IPS-11a (cell line): ENCODE results near the gene CLEC4G.
"Not testable (repeated sequence)": the region's sequence is repeated elsewhere in the genome, so short reads cannot be mapped to it uniquely, and the experiment has no call there.

Experiments used
- H3K4me3 ChIP-seq: one replicate; pipeline ENCODE4 v1.5.1; 2013; ENCODE audit warnings: low read depth, low read length, control low read depth

CLEC4G gene, protein sequence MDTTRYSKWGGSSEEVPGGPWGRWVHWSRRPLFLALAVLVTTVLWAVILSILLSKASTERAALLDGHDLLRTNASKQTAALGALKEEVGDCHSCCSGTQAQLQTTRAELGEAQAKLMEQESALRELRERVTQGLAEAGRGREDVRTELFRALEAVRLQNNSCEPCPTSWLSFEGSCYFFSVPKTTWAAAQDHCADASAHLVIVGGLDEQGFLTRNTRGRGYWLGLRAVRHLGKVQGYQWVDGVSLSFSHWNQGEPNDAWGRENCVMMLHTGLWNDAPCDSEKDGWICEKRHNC

DNA sequence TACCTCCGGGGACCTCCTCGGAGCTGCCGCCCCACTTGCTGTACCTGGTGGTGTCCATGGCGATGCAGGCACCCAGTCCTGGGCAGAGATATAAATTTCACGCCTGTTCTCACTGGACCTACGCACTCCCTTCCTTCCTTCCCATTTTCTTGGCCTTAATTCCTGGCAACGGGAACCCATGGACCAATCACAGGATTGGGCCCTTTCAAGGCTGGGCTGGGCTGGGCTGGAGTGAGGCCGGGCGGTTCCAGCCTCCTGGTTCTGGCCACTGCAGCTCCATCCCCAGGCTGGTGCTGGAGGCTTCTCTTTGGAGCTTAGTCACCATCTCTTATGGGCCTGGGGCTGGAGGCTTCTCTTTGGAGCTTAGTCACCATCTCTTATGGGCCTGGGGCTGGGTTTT, at the start of gene CLEC4G:
CLEC4G (minus strand) TSS at position 66 of the 400 bp plus-strand sequence; CDS start at position 58, 8 bp downstream.
- no peak within 1 kb of the TSS for H3K4me3 ChIP-seq

DNA sequence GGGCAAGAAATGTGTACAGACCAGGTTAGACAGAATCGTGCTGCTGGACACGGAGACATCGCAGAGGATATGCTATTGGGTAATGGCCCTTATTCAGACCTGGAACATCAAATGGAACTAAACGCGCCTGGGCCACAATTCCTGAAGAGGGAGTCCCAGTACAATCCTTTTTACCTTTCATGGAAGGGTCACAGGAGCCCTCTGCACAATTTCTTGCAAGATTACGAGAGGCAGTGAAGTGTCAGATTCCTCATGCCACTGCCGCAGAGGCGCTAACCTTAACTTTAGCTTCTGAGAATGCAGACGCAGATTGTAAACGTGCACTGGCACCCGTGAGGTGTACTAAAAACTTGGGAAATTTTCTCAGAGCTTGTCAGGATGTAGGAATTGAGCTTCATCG, 49.2 kb upstream of the CLEC4G start:
- H3K4me3 ChIP-seq: no peak overlapping the region

DNA sequence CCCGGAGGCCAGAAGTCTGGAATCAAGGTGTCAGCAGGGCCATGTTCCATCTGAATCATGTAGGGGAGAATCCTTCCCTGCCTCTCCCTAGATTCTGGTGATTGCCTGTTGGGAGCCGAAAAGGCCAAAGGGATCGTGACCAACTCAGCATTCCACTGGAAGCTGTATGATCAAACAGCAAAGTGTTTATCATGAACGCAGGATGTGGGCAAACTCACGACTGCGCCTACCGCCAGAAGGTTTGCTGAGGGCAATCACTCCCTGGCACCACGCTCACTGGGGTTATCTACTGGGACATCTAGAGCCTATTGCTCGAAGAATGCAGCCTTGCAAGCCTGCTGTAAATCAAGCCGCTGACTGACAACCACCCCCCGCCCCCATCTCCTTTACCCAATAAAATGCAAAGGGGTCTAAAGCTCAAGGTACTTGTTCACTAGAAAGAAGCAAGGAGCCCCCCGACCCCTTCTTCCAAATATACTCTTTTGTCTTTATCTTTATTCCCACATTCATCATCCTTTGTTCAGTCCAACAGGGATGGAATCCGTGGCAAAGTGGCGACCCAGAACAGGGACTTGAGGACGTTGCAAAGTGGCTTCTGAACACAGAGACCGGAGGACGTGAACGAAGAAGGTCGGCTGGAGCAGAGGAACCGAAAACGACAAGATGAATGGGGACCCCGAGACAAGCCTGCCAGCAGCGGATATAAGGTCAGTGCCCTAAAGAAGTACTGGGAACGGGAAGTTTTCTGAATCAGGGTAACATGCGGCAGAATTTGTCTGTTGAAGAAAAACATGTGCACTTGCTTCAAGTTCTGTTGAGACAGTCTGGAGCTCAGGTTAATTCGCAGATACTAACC, 47.9 kb upstream of the CLEC4G start:
- H3K4me3 ChIP-seq: no peak overlapping the region

DNA sequence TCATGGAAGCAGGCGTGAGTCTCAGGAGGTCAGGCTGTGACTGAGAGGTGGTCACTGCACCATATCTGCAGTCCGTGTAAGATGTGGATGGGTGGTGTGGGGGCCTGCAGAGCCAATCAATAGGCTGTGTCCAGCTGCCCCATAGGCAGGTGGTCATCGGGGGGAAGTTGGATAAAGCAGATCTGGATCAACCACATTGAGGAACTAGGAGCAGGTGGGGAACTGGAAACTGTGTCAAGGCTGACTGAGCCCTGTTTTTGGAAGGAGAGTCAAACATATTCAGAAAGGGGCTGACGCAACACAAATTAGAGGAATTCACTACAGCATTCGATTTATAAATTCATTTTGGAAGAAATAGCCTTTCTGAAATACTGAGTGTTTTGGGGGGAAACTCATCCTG, 46.2 kb upstream of the CLEC4G start:
- no peak overlapping the region for H3K4me3 ChIP-seq

DNA sequence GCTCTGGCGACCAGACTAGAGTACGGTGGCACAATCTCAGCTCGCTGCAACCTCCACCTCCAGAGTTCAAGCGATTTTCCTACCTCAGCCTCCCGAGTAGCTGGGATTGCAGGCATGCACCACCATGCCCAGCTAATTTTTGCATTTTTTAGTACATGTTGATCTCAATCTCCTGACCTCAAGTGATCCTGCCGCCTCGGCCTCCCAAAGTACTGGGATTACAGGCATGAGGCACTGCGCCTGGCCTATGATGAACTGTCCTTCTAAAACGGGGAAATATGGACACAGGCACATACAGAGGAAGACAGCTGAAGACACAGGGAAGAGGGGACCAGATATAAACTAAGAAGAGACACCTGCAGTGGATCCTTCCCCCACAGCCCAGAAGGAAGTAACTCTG, 43.9 kb upstream of the CLEC4G start:
- no peak overlapping the region for H3K4me3 ChIP-seq

DNA sequence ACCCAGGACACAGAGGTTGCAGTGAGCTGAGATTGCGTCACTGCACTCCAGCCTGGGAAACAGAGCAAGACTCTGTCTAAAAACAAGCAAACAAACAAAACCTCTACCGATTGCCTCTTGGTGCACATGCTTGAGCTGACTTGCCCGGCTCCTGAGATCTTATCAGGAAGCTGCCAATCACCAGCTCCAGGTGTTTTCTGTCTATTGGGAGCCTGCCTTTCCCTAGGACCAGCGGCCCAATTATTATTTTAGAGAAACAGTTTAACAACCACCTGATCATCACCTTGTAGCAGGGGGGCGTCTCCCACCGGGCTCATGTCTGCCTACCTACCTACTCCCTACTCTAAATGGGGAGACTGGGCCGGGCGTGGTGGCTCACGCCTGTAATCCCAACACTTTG, 41.9 kb upstream of the CLEC4G start:
- H3K4me3 ChIP-seq: no peak overlapping the region

DNA sequence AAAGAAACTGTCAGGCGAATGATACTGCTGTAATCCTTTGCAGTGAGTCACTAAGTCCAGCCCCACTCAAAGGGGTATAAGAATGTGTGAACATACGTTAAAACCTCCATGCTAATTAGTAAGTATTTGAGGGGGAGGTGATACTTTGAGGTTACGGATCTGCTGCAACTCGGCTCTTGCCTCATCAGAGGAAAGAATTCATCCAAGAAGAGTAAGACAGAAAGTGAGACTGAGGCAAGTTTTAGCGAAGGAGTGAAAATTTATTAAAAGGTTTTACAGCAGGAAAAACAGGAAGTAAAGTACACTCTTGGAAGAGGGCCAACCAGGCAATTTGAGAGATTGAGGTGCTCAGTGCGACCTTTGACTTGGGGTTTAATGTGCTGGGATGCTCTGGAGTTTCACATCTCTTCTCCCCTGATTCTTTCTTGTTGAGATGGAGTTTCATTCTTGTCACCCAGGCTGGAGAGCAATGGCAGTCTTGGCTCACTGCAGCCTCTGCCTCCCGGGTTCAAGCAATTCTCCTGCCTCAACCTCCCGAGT, 40.9 kb upstream of the CLEC4G start:
- no peak overlapping the region for H3K4me3 ChIP-seq

DNA sequence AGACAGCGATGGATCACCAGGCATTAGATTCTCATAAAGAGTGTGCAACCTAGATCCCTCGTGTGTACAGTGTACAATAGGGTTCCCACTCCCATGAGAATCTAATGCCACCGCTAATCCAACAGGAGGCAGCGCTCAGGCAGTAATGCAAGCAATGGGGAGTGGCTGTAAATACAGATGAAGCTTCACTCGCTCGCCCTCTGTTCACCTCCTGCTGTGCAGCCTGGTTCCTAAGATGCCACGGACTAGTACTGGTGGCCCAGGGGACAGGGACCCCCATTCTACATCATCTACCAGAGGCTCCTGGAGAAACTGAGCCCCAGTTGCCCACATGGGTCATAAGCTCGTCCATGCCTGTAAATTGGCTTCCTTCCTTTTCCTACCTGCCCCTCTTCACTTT, 39.2 kb upstream of the CLEC4G start:
- H3K4me3 ChIP-seq: no peak overlapping the region

DNA sequence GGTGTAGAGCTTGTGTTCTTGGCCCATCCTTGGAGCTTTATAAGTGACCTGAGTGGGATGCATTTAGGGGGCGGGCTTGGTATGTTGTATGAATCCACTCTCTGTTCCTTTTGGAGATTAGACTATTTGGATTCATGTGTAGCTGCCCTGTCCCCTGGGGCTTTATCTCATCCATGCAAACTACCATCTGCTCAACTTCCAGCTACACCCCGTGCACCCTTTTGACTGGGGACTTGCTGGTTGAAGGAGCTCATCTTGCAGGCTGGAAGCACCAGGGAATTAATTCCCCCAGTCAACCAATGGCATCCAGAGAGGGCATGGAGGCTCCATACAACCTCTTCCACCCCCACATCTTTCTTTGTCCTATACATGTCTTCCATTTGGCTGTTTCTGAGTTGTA, 37.3 kb upstream of the CLEC4G start:
- H3K4me3 ChIP-seq: no peak overlapping the region

DNA sequence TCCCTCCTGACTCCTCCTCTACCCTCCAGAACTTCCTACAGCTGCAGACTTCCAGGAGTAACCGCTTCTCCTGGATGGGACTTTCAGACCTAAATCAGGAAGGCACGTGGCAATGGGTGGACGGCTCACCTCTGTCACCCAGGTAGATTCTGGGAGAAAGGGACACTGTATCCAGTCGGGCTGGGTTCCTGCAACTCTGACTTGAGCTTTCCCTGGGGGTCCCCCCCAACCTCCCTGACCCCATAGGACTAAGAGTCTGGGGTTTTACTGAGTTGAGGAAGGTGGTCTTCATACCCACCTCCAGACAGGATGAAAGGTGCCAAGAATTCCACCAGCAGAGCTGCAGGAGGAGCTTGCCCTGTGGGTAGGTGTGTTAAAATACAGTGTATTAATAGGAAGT, 35.6 kb upstream of the CLEC4G start:
- no peak overlapping the region for H3K4me3 ChIP-seq

DNA sequence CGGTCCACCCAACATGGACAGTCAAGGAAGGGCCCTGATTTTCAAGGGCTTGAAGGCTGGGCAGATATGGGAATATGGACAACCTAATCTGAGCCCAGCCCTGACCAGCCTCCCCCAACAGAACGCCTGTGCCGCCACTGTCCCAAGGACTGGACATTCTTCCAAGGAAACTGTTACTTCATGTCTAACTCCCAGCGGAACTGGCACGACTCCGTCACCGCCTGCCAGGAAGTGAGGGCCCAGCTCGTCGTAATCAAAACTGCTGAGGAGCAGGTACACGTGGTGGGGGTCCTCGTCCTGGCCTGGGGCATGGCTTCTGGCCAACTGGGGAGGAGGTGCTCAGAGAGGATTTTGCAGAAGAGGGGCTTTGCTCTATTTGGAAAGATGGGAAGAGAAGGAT, 34.6 kb upstream of the CLEC4G start:
- H3K4me3 ChIP-seq: no peak overlapping the region

DNA sequence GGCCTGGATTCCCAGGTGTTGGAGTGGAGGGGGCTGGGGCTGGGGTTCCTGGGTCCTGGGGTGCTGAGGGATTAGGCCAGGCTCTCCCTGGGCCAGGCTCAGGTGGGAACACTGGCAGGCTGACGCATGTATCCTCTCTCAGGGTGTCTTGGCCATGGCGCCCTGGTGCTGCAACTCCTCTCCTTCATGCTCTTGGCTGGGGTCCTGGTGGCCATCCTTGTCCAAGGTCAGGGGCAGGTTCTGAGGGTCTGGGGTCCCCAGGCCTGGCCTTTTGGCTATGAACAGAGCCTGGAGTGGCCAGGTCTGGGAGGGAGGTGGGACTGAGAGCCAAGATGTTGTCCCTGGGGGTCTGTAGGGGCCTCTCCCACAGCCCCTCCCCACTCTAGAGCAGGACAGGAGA, 33.1 kb upstream of the CLEC4G start:
- H3K4me3 ChIP-seq: not testable (repeated sequence)

DNA sequence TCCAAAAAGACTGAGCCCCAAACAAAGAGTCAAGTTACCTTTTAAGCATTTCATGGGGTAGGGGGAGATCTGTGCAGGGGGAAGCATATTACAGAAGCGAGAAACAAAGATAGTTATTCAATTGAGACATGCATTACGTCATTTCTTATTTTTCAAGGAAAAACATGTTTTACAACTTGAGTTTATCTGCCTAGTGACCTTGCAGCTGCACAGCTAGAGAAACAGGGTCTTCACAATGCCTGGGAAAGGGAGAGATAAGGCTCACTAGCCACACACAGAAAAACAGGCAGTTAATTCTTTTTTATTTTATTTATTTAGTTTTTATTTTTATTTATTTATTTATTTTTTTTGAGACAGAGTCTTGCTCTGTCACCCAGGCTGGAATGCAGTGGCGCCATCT, 32.2 kb upstream of the CLEC4G start:
- not testable (repeated sequence) for H3K4me3 ChIP-seq

DNA sequence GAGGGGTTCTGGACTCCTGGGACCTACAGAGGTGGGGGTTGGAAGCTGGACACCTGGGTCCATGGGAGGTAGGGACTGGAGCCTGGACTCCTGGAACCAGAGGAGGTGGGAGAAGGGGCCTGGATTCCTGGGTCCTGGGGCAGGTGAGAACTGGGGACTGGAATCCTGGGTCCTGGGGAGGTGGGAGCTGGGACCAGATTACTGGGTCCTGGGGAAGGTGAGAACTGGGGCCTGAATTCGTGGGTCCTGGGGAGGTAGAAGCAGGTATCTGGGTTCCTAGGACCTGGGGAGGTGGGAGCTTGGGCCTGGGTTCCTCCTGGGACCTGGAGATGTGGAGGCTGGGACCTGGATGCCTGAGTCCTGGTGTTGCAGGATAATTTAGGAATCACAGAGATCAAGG, 31.8 kb upstream of the CLEC4G start:
- H3K4me3 ChIP-seq: no peak overlapping the region

DNA sequence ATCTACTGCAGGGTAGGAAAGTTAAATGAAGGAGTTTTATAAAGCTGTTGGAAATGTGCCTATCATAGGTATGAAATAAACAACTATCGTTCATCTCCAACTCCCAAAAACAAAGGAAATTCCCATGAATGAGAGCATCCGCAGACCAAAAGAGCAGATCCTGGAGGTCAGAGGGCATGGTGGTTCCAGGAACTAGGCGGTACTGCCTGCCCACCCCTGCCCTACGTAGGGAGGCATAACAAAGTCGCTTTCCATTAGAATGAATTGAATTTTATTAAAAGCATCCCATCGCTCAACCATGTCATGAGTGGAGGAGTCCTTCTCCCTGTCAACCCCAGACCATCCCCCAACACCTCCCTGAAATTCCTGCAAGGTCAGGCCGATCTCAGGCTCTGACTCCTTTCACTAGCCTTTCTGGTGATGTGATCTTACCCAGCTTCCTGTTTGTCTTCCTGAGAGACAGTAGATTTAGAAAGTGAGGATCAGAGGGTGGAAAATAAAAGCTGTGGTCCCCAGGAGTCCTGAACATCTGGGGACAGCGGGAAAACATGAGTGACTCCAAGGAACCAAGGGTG, 30.9 kb upstream of the CLEC4G start, which contains the start of gene CLEC4M:
CLEC4M (plus strand) TSS at position 525 of the 575 bp plus-strand sequence; CDS start at position 549, 24 bp downstream.
- H3K4me3 ChIP-seq: no peak within 1 kb of the TSS

DNA sequence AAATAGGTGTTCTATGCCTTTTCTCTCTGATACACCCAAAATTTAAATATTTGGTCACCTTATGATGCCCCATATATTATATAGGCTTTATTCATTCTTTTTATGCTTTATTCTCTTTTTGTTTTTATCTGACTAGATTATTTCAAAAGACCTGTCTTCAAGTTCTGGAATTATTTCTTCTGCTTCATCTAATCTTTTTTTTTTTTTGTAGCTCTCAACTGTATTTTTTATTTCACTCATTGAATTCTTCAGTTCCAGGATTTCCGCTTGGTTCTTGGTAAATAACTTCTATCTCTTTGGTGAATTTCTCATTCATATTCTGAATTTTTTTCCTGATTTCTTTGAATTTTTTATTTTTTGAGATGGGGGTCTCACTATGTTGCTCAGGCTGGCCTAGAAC, 27.2 kb upstream of the CLEC4G start:
- H3K4me3 ChIP-seq: no peak overlapping the region

DNA sequence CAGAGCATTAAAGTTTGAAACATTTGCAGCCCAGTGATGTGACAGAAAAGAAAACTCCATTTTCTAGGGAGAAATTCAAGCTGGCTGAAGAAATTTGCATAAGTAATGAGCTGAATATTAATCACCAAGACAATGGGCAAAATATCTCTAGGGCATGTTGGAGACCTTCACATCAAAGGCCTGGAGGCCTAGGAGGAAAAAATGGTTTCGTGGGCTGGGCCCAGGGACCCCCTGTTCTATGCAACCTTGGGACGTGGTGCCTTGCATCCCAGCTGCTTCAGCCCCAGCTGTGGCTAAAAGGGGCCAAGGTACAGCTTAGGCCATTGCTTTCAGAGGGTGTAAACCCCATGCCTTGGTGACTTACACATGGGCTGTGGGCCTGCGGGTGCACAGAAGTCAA, 25.4 kb upstream of the CLEC4G start:
- no peak overlapping the region for H3K4me3 ChIP-seq

DNA sequence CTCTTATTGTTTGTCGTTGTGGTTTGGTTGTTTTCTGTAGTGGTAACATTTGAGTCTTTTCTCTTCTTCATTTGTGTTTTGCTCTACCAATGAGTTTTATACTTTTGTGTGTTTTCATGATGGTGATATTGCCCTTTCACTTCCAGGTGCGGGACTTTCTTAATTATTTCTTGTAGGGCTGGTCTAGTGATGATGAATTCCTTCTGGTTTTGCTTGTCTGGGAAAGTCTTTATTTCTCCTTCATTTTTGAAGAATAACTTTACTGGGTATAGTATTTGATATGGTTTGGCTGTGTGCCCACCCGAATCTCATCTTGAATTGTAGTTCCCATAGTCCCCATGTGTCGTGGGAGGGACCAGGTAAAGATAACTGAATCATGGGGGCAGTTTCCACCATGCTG, 24.3 kb upstream of the CLEC4G start:
- no peak overlapping the region for H3K4me3 ChIP-seq

DNA sequence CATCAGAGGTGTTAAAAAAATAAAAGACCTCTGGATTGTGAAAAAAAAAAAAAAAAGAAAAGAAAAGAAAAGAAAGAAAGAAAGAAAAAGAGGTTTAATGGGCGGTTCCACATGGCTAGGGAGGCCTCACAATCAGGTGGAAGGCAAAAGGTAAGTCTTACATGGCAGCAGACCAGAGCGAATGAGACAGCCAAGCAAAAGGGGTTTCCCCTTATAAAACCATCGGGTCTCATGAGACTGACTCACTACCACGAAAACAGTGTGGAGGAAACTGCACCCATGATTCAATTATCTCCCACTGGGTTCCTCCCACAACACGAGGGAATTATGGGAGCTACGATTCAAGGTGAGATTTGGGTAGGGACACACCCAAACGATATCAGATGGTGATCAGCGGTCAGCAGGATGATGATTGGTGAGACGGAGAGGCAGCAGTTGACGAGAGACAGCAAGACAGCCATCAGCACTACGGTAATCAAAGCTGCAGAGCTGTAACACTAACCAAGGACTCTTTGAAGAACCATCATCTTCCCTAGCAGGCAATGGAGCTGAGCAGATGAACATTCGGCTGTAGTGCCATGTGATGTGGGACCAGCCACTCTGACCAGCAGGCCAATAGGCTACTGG, 19.4 kb upstream of the CLEC4G start:
- H3K4me3 ChIP-seq: no peak overlapping the region

DNA sequence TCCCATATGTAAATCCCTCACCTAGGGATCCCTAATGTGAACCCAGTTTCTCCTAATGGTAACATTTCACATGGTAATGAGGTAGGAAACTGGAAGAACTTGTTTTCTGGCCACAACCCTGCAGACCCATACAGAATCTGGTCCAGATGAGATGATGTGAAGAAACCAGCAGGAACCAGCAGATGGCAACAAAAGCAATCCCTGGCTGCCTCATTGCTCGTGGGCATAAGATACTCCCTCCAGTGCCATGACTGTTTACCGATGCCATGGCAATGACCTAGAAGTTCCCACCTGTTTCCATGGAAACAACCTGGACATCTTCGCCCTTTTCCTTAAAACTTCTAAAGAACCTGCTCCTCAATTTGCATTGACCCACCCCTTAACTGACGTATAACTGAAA, 16.8 kb upstream of the CLEC4G start:
- no peak overlapping the region for H3K4me3 ChIP-seq

DNA sequence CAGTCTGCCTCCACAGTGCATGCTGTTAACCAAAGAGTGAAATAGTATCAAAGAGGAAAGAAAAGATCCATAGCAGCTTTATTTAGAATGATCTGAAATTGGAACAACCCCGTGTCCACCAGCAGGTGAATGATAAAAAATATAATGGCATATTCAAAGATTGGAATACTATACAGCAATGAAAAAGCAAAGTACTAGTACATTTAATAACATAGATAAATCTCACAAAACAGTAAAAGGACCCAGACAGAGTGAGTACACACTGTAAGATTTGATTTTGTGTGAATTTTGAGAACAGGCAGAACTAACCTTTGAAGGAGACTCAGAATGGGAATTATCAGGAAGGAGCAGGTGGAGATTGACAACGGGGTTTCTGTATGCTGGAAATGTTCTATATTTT, 16.3 kb upstream of the CLEC4G start:
- no peak overlapping the region for H3K4me3 ChIP-seq
